IMR-90 (cell line): ENCODE measurements around the gene SPATA13. TPM values are rescaled to one million over a fixed set of nuclear protein-coding genes. Genes with fewer than 3 reads are reported as not detected.

Source experiments
- ATAC-seq: fragments of 200-7000 bp; cut with Tn5 transposase; 2 replicates; pipeline ENCODE4 v1.9.1; 2020; ENCODE audit warnings: low read depth, mild to moderate bottlenecking, moderate library complexity
- BruUV-seq: library from RNA; stranded (reverse); fragments of 400-500 nt; replicated peaks from 2 replicates; lab custom pipeline; 2021; lab: Mats Ljungman, UMichigan
- CTCF ChIA-PET: fragments of 300-600 bp; formaldehyde crosslinking; extraction: SDS; loops from one replicate; lab custom pipeline; 2021; ENCODE audit warnings: antibody characterized with exemption; lab: Yijun Ruan, JAX
- POLR2A ChIA-PET: fragments of 300-600 bp; sonication (Branson Sonifier 250); formaldehyde crosslinking; loops from one replicate; lab custom pipeline; 2022; ENCODE audit warnings: antibody characterized with exemption; ENCODE audit not compliant: unreplicated experiment; lab: Charles Lee
- DNase-seq: peaks from one replicate; pipeline ENCODE4 v3.0.0; 2013
- H2AFZ ChIP-seq: replicated peaks from 2 replicates; pipeline ENCODE3; 2013; ENCODE audit warnings: low read length, mild to moderate bottlenecking; ENCODE audit not compliant: poor library complexity
- H2AK5ac ChIP-seq: 2 replicates; pipeline ENCODE4 v1.6.1; 2013; ENCODE audit warnings: low read depth, low read length, inconsistent platforms
- H2AK9ac ChIP-seq: replicated peaks from 2 replicates; pipeline ENCODE3; 2013; ENCODE audit warnings: mild to moderate bottlenecking, low read depth, low read length, moderate library complexity; ENCODE audit not compliant: poor library complexity
- H2BK120ac ChIP-seq: 2 replicates; pipeline ENCODE4 v1.6.1; 2013; ENCODE audit warnings: low read depth, low read length, inconsistent platforms
- H2BK15ac ChIP-seq: 3 replicates; pipeline ENCODE4 v1.6.1; 2013; ENCODE audit warnings: low read depth, low read length, inconsistent platforms
- H2BK20ac ChIP-seq: 2 replicates; pipeline ENCODE4 v1.6.1; 2013; ENCODE audit warnings: low read depth, mild to moderate bottlenecking, inconsistent platforms, low read length, moderate library complexity
- H2BK5ac ChIP-seq: 2 replicates; pipeline ENCODE4 v1.6.1; 2013; ENCODE audit warnings: mild to moderate bottlenecking, low read depth, low read length, inconsistent platforms; ENCODE audit not compliant: poor library complexity, severe bottlenecking
- H3K14ac ChIP-seq: replicated peaks from 2 replicates; pipeline ENCODE4 v1.6.1; 2013; ENCODE audit warnings: low read depth, low read length, inconsistent platforms
- H3K18ac ChIP-seq: 2 replicates; pipeline ENCODE4 v1.6.1; 2013; ENCODE audit warnings: low read depth, low read length, control low read depth
- H3K23ac ChIP-seq: 2 replicates; pipeline ENCODE4 v1.6.1; 2013; ENCODE audit warnings: low read depth, low read length, inconsistent platforms
- H3K27ac ChIP-seq: 2 replicates; pipeline ENCODE4 v1.5.1; 2013; ENCODE audit warnings: mild to moderate bottlenecking, control low read depth, low read length; ENCODE audit not compliant: insufficient read depth
- H3K27me3 ChIP-seq: 2 replicates; pipeline ENCODE4 v1.6.1; 2013; ENCODE audit warnings: low read length; ENCODE audit not compliant: control insufficient read depth, insufficient read depth
- H3K36me3 ChIP-seq: 2 replicates; pipeline ENCODE4 v1.6.1; 2013; ENCODE audit warnings: low read length, mixed read lengths; ENCODE audit not compliant: control insufficient read depth, insufficient read depth
- H3K4ac ChIP-seq: 2 replicates; pipeline ENCODE4 v1.6.1; 2013; ENCODE audit warnings: low read depth, low read length, inconsistent platforms
- H3K4me1 ChIP-seq: 2 replicates; pipeline ENCODE4 v1.6.1; 2013; ENCODE audit warnings: low read length, mixed read lengths; ENCODE audit not compliant: control insufficient read depth, insufficient read depth
- H3K4me2 ChIP-seq: 2 replicates; pipeline ENCODE4 v1.6.1; 2013; ENCODE audit warnings: low read depth, mild to moderate bottlenecking, control low read depth, low read length, moderate library complexity
- H3K4me3 ChIP-seq: 2 replicates; pipeline ENCODE4 v1.5.1; 2013; ENCODE audit warnings: low read depth, mild to moderate bottlenecking, control low read depth, low read length, moderate library complexity; ENCODE audit not compliant: insufficient read depth
- H3K56ac ChIP-seq: 2 replicates; pipeline ENCODE4 v1.6.1; 2013; ENCODE audit warnings: low read length, inconsistent platforms; ENCODE audit not compliant: insufficient read depth; ENCODE audit errors: extremely low read depth
- H3K79me1 ChIP-seq, 2 experiments: 2 replicates each; pipeline ENCODE4 v1.6.1; 2013; ENCODE audit warnings: low read length in 2 of 2, inconsistent platforms in 1 of 2, low read depth in 1 of 2
- H3K9ac ChIP-seq: 2 replicates; pipeline ENCODE4 v1.6.1; 2013; ENCODE audit warnings: low read depth, low read length, control low read depth
- H3K9me1 ChIP-seq: 2 replicates; pipeline ENCODE4 v1.6.1; 2013; ENCODE audit warnings: low read length, inconsistent platforms; ENCODE audit not compliant: insufficient read depth
- H3K9me3 ChIP-seq: 2 replicates; pipeline ENCODE4 v1.6.1; 2013; ENCODE audit warnings: low read length; ENCODE audit not compliant: control insufficient read depth, insufficient read depth
- H4K20me1 ChIP-seq: 2 replicates; pipeline ENCODE4 v1.6.1; 2013; ENCODE audit warnings: low read length, inconsistent platforms; ENCODE audit not compliant: insufficient read depth
- H4K5ac ChIP-seq: 2 replicates; pipeline ENCODE4 v1.6.1; 2013; ENCODE audit warnings: mild to moderate bottlenecking, low read depth, low read length, control low read depth
- H4K8ac ChIP-seq, 2 experiments: 2 replicates each; pipeline ENCODE4 v1.6.1; 2013; ENCODE audit warnings: low read depth in 2 of 2, low read length in 2 of 2, control low read depth in 1 of 2, inconsistent platforms in 1 of 2
- H4K91ac ChIP-seq: 2 replicates; pipeline ENCODE4 v1.6.1; 2013; ENCODE audit warnings: low read depth, low read length, inconsistent platforms; ENCODE audit not compliant: insufficient read depth
- BHLHE40 ChIP-seq: fragments of 150-350 bp; IDR thresholded peaks from 2 replicates; pipeline ENCODE4 v1.6.1; 2016; ENCODE audit warnings: mild to moderate bottlenecking, low read depth, low read length
- CEBPB ChIP-seq: IDR thresholded peaks from 2 replicates; pipeline ENCODE4 v1.6.1; 2012; ENCODE audit warnings: low read depth, low read length, improper control_type of control experiment
- CHD1 ChIP-seq: IDR thresholded peaks from 2 replicates; pipeline ENCODE4 v1.6.1; 2012; ENCODE audit warnings: low read depth, low read length, improper control_type of control experiment
- CTCF ChIP-seq: conservative IDR thresholded peaks from 2 replicates; pipeline ENCODE4 v1.5.1; 2012; ENCODE audit warnings: mild to moderate bottlenecking, low read depth, low read length, improper control_type of control experiment
- ELK1 ChIP-seq: fragments of 150-350 bp; IDR thresholded peaks from 2 replicates; pipeline ENCODE4 v1.6.1; 2016; ENCODE audit warnings: low read depth, mild to moderate bottlenecking, low read length, moderate library complexity, borderline replicate concordance
- FOS ChIP-seq: fragments of 150-350 bp; IDR thresholded peaks from 2 replicates; pipeline ENCODE4 v1.6.1; 2016; ENCODE audit warnings: low read depth, low read length
- MAFK ChIP-seq: IDR thresholded peaks from 2 replicates; pipeline ENCODE4 v1.6.1; 2012; ENCODE audit warnings: low read depth, low read length, improper control_type of control experiment
- MAZ ChIP-seq: IDR thresholded peaks from 2 replicates; pipeline ENCODE4 v1.6.1; 2012; ENCODE audit warnings: low read depth, mild to moderate bottlenecking, low read length, improper control_type of control experiment, moderate library complexity, borderline replicate concordance
- MXI1 ChIP-seq: IDR thresholded peaks from 2 replicates; pipeline ENCODE4 v1.6.1; 2012; ENCODE audit warnings: low read depth, mild to moderate bottlenecking, low read length, moderate library complexity, borderline replicate concordance
- NFE2L2 ChIP-seq: fragments of 150-350 bp; IDR thresholded peaks from 2 replicates; pipeline ENCODE4 v1.6.1; 2016; ENCODE audit warnings: low read depth, mild to moderate bottlenecking, low read length
- POLR2A ChIP-seq: IDR thresholded peaks from 2 replicates; pipeline ENCODE4 v1.6.1; 2012; ENCODE audit warnings: mild to moderate bottlenecking, low read depth, low read length
- RCOR1 ChIP-seq: IDR thresholded peaks from 2 replicates; pipeline ENCODE4 v1.6.1; 2012; ENCODE audit warnings: mild to moderate bottlenecking, low read length, improper control_type of control experiment; ENCODE audit not compliant: insufficient replicate concordance
- USF2 ChIP-seq: fragments of 150-350 bp; IDR thresholded peaks from 2 replicates; pipeline ENCODE4 v1.6.1; 2017; ENCODE audit warnings: mild to moderate bottlenecking, antibody characterized with exemption, low read length, low read depth
- WGBS, 2 experiments: methylation state at CpG; one replicate each; pipeline versions ENCODE4 v1.1.5 to v1.1.7; 2013; ENCODE audit warnings: missing lambda C conversion rate in 2 of 2; ENCODE audit not compliant: insufficient read length in 1 of 2; ENCODE audit errors: extremely low coverage in 2 of 2; 5-methylcytosine and 5-hydroxymethylcytosine counted together
- dilution Hi-C: fragments of 300-500 bp; cut with HindIII; formaldehyde crosslinking; loops from one replicate; pipeline ENCODE4 v1.14.3; 2018; ENCODE audit warnings: low sequenced_read_pairs; ENCODE audit not compliant: unreplicated experiment
- in situ Hi-C: fragments of 300-500 bp; cut with MboI; formaldehyde crosslinking; loops from 3 replicates; pipeline ENCODE4 v1.14.3; 2019; ENCODE audit warnings: low sequenced_read_pairs, inconsistent platforms, mixed read lengths
- intact Hi-C: fragments of 100-400 bp; cut with micrococcal nuclease; formaldehyde crosslinking; loops from 2 replicates; pipeline ENCODE4 v1.10.0; 2022
- polyA plus RNA-seq, 3 experiments: library from polyadenylated mRNA; depleted of rRNA; stranded (reverse); fragments of >200 nt; gene quantifications; 2 replicates each; pipeline ENCODE4 v1.2.3, GENCODE V29; 2012; ENCODE audit warnings: low replicate concordance in 1 of 3
- total RNA-seq: library from RNA; depleted of rRNA; stranded (reverse); fragments of >200 nt; gene quantifications from 2 replicates; pipeline ENCODE4 v1.2.3, GENCODE V29; 2012

SPATA13 gene
- total and polyA plus RNA-seq, 2 of the 4 experiments (the other 2 are of a cell fraction): 10.5 to 12.5 TPM

GRCh38 chr13:24282256-24282655 is 121.7 kb downstream of the SPATA13 start:
- Histone ChIP-seq H2BK20ac (no peak overlapping the region), H2AK5ac (no peak overlapping the region), H3K9ac (no peak overlapping the region), H3K23ac (no peak overlapping the region), H4K8ac (no peak overlapping the region), H3K9me1 (0 out of 2 replicates have a peak, but pooled peaks cover 7% of the 10 kb centered on the region), H3K27ac (no peak overlapping the region), H2BK15ac (no peak overlapping the region), H2BK5ac (no peak overlapping the region), H3K18ac (no peak overlapping the region), H3K4ac (no peak overlapping the region), H3K14ac (no peak overlapping the region), H2AFZ (no peak overlapping the region), H3K4me3 (no peak overlapping the region), H4K91ac (no peak overlapping the region), H3K4me2 (no peak overlapping the region), H3K9me3 (no peaks in the 10 kb centered on the region), H3K36me3 (peaks cover 19% of the 10 kb centered on the region), H3K79me1 (peaks cover 3 to 21% of the 10 kb centered on the region in 2 experiments; a peak in 2 of 4 replicates), H3K56ac (no peak overlapping the region), H3K4me1 (peaks cover 4% of the 10 kb centered on the region; the same call in 1 of the 2 replicates), H2BK120ac (no peak overlapping the region), H2AK9ac (no peak overlapping the region), H4K20me1 (no peaks in the 10 kb centered on the region), H4K5ac (no peak overlapping the region), H3K27me3 (no peaks in the 10 kb centered on the region)
- ATAC-seq: no peak
- 73% methylated on average over 2 of the region's 4 CpGs; no CpG with 5 or more reads in 1 of the 2 experiments for WGBS, 2 experiments
- POLR2A ChIA-PET: no interaction called here
- CTCF ChIA-PET: interaction anchor here (0.7 kb wide), 1 partner anchor 48 kb away, joined by 3 read pairs; no protein-coding TSS in a partner anchor
- intact Hi-C loops (no loop called here), dilution Hi-C loops (no loop called here), in situ Hi-C loops (no loop called here)
- BruUV-seq: no TSS peak
- TF ChIP-seq FOS (no peak), CTCF (no peak), RCOR1 (no peak), CEBPB (no peak), MAZ (no peak), ELK1 (no peak), CHD1 (no peak), MXI1 (no peak), POLR2A (no peak), NFE2L2 (no peak), MAFK (no peak), USF2 (no peak), BHLHE40 (no peak)
- no peak for DNase-seq
